GM18508 (cell line): Measurements from ENCODE around the gene AGBL1.

Source experiments
- ATAC-seq: cut with Tn5 transposase; IDR thresholded peaks from one replicate; pipeline ENCODE4 v1.9.1; 2021; ENCODE audit warnings: moderate number of reproducible peaks; ENCODE audit not compliant: insufficient read depth, unreplicated experiment

The AGBL1 gene

DNA sequence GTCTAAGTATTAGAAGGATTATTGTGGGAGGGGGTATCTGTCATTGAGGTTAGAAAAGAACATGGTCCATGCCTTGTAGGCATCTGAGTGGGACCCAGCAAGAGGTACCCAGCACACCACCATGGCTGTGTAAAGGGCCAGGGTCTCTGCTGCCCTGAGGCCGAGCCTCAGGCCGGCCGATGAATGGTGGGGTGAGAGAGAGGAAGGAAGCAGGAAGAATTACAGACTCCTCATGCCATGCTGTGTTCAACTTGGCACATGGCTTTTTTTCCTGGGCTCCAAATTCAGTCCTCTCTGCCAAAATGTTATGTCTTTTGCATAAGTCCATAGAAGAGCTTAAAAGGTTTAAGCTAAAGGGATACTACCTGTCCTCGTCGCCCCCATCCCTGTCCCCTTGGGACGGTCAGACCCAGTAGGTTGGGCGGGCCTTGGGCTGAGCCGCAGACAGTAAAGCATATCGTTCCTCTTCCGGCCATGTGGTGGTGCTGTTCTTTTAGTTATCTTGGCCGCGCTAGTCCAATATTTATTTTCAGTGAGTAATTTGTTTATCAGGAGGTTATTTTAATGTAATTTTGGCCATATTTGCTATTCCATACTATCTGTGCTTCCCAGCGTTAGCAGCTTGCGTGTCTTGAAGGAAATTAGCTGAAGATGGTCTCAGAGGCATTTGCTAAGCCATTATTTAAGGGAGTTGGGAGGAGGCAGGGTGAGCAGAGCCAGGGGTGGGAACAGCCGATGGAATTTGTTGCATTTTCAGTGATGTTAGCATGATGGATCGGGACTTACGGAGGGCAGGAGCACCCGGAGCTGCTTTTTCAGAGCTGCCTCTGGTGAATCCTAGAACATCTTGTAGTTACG is 152.4 kb downstream of the AGBL1 start:
- ATAC-seq: no peak

DNA sequence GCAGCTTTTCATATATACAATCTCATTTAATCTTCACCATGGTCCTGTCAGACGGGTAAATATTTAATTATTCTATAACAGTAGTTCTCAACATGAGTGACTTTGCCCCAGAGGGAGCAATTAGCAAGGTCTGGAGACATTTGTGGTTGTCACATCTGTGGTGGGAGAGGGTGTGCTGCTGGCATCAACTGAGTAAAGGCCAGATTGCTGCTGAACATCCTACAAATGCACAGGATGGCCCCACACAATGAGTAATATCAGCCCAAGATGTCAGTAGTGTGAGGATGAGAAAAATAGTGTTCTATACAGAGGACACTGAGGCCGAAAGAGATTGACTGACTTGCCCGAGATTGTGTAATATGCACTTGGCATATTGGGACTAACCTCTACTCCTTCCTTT is 156.0 kb downstream of the AGBL1 start:
- ATAC-seq: no peak

DNA sequence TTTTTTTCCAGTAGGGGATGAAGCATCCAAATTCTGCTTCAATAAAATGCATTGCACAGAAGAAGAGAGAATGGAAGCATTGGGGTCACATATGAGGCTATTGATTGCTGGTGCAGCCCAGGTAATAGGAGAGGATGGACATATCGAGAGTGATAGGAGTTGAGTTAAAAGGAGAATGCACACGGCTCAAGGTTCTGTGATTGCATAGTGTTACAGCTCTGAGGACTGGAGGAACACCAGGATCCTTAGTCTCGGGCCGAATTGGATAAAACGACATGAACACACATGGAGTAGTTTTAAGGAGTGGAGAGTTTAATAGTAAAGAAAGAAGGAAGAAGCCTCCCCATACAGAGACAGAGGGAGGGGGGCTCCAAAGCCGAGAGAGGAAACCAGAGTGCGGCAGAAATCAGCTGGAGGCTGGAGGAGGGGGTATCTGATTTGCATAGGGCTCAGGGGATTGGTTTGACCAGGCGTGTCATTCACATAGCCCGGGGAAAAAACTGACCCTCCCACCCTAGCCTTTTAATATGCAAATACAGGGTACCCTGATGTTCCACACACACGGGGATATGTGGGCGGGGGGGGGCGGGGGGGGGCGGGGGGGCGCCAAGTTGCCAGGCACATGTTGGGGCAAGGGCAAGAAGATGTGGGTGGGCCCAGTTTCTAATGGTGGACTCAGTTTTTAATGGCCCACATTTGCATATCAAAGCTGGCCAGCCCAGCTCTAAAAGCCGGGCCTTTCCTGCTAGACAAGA is 156.9 kb downstream of the AGBL1 start:
- no peak for ATAC-seq

DNA sequence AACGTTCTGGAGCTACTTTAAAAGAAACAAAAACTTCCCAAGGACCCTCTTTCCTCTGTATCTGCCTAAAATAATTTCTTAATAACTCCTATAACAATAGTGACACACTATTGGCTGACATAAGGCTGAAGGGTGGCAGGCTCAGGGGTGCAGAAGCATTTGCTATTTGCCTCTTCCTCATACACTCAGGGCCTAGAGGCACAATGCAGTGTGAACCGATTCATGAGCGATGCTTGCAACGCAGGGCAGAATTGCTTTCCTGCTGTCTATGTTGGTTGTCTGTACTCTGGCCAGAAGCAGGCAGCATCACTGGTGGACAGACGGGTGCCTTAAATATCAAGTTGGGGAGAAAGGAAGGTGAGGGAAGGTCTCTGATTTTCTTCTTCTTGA is 157.4 kb downstream of the AGBL1 start:
- ATAC-seq: no peak

DNA sequence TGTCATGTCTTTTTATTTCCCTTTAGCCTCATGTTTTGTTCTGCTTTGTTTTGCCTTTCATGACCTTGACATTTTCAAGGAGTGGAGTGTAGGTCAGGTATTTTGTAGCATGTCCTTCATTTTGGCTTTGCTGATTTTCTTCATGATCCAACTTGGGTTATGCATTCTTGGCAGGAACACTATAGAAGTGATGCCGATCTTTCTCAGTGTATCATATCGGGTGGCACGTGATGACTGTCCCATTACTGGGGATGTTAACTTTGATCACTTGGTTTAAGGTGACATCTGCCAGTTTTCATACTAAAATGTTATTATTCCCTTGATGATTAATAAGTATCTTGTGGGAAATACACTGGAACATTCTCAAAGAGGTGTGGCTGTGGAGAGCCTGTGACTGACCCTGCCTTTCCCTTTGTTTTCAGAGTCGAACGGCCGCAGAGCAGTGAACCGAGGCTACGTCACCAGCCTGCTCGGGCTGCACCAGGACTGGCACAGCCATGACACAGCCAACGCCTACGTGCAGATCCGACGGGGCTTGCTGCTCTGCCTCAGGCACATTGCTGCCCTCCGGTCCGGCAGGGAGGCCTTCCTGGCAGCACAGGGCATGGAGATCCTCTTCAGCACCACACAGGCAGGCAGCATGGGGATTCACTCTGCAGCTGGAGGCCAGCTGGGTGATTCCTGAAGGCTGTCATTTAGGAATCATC is 167.7 kb downstream of the AGBL1 start:
- ATAC-seq: no peak

DNA sequence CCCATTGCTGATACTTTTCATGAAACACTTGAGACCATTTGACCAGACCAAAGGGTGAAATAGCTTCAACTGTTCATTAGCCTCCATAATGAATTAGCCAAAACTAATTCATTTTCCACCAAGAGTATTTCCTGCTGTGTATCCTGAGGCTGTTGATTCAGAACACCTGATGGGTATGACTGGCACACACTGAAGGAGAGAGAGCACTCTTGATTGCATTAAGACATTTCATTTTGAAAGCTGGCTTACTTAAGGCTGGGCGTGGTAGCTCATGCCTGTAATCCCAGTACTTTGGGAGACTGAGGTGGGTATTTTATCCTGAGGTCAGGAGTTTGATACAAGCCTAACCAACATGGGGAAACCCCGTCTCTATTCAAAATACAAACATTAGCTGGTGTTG is 175.6 kb downstream of the AGBL1 start:
- no peak for ATAC-seq

DNA sequence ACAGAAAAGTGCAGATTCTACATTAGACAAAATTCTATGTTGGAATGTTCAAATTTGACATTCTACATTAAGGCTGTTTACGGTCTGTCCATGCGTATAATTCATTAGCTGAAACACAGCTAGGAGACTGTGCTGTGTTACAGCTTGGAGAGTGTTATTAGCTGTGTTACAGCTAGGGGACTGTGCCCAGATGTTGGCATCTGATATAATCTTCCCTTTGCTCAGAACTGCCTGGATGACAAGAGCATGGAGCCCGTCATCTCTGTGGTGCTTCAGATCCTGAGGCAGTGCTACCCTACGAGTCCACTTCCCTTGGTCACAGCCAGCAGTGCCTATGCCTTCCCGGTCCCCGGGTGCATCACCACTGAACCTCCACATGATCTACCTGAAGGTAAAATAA is 177.0 kb downstream of the AGBL1 start:
- ATAC-seq: no peak

DNA sequence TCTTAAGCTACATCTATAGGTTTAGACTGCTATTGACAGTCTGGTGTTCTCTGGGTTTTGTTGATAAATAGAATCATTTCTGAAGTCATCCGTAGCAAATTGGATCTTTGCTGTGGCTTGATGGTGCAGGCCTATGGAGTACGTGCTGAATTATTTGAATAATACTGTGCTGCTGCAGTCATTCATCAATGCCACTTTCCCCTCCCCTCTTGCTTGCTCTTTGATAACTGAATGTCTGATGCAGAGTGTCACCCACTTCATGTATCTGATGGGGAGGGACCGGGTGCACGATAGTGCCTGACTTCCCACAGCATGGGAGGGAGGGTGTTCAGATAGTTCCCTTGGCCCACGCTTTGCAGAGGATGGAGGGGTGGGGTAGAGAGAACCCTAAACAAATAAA is 179.9 kb downstream of the AGBL1 start:
- no peak for ATAC-seq

DNA sequence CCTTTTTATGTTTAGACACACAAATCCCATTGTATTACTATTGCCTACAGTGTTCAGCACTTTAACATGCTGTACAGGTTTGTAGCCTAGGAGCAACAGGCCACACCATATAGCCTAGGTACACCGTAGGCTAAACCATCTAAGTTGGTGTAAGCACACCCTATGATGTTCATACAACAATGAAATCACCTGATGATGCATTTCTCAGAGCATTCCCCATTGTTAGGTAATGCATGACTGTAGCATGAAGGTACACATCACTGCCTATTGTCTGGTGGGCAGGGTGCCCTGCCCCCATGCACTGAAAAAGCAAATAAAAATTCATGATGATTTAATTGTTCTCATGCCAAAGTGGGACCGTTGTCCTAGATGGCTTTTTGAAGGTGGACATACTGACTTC is 183.6 kb downstream of the AGBL1 start:
- ATAC-seq: no peak

DNA sequence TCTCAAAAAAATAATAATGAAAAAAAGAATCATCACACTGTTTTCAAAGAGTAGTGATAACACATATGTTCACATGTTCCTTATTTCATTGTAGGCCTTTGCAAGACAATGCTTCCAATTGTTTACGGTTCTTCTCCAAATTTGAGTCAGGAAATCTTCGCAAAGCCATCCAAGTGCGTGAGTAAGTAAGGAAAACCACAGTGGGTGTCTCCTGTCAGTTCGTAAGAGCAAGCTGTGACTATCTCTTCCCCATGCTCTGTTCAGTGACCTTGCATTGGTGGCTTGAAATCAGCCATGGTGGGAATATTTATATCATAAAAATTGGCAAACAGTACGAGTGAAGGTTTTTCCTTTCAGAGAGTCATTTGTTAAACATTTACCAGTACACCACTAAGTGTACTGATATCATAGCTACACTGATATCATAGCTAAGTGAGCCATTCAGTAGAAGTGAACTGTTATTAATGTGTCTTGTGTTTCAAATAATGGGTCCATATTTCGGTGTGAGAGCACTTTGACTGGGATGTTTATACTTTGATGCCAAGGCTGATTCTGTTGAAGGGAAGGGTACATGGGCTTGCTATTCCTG is 187.3 kb downstream of the AGBL1 start:
- no peak for ATAC-seq

DNA sequence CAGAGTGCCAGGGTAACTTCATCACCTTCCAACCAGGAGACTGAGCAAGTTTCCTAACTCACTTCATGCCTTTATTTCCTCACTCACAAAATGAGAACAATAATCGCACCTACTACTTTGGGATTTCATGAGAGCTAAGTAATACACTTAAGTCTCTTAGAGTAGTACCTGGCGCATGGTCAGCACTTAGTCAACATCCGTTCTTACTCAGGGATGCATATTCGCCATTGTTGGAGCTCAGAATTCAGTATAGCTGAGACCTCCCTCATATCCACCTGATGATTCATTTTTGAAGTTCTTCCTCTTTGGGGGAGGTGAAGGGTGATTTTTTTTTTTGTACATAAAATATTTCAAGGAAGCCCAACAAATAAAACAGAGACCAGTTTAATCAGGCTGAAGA is 188.2 kb downstream of the AGBL1 start:
- ATAC-seq: no peak

DNA sequence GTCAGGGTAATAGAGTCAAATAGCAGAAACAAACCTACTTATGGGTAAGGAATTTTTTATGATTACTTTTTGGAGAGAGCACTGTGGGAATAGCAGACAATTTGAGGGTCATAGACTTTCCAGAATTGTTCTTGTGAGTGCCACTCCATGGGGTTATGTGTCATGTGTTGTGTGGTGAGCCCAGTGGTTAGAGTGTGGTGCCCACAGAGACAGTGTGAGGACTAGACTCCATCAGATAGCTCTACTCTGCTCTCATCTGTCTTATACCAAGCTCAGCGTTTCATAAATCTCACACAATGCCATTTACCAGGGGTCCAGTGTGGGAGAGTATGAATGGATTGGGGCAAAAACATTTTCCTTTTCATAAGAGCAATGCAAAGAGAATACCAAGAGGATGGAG is 188.9 kb downstream of the AGBL1 start:
- ATAC-seq: no peak

DNA sequence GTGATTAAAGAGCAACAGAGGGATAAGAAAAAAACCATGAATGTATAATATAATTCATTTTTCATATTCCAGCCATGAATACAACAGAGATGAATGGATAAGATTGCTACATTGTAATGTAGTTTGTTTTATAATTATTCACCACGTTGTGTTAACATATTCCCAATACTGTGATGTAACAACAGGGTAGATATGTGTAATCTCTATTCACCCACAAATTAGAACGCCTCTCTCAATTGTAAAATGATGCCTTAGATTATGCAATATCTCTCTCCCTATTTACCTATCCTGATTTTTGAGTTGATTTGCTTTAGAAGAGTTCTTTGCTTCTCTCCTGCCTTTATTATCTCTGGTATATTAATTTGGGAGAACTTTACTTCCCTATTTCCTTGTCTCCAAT is 193.6 kb downstream of the AGBL1 start:
- no peak for ATAC-seq

DNA sequence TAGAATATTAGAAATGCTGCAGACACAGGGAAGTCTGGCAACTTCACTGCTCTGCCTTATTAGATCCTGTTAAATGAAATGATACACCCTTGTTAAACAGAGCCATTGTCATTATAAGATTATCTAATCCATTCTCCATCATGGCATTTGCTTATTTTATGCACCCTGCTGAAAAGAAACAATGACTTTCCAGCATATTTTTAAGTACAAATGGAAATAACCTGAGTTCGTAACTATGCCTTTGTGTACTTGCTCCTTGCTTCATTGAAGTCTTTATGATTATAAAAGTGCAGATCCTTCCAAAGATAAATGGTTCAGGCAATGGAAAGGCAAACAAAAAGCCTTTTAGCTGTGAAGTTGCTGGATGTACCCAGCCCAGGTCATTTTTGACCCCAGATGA is 195.7 kb downstream of the AGBL1 start:
- ATAC-seq: no peak

DNA sequence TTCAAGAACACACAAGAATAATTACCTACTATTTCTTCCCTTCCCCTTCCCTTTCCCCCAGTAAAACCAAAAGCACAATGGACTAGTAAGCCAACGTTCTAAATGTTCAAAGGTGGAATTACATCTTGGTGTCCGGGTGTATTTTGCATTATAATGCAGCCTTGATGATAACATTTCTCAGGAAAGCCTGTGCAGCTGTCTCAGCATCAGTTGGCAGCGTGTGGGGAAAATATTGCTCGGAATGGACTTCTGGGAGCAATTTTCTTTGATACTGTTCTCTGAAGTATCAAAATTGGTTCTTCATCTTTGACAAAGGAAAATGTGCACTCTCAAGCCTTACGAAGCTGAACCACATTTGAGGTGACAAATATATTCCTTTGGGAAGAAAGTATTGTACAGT is 198.9 kb downstream of the AGBL1 start:
- ATAC-seq: no peak

DNA sequence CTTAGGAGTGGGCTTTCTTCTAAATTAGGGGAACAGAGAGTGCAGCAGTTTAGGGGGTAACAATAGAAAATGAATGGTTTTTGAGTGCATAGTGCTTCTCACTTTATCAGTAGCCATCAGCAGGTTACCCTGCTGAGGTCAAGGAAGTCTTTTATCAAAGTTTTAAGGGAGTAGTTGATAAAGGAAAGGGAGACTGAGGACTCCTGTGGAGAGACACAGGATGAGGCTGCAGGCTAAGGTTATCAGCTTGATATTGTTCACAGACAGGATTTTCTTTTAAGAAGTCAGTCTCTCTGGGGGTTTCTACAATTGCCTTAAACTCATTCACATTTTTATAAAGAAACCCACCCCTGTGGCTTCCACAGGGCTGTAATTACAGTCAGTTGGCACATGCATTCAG is 205.0 kb downstream of the AGBL1 start:
- no peak for ATAC-seq

DNA sequence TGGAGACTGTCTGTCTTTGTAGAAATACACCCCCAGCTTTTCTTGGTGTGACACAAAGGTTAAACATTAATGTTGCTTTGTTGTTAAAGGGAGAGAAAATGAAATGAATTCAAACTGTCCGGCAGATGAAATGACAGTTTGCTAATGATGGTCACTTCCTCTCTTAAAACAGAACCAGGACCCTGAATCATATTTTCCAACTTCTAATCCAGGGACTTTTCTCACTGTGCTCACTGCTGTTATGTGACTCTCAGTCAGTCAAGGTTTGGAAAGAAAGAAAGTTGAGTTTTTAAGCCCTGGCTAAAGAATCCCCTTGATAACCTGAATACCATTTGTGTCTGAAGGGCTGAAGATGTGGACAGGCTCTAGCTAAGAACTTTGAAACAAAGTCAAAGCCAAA is 215.8 kb downstream of the AGBL1 start:
- ATAC-seq: no peak

DNA sequence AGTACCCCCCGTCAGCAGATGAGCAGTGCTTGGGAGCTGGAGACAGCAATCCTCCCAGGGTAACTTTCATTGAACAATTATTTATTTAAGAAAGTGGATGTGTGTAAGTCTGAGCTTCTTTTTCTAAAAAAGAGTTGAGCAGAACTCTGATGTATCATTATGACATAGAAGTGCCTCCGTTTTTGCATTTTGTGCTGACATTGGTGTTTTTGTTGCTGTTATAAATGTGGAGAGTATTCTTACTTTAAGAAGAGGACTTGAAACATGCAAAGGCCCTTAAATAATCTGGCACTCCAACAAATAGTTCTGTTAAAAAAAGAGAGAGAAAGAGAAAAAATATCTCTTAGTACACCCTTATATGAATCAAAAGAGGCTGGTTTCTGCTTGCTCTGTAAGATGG is 217.1 kb downstream of the AGBL1 start:
- no peak for ATAC-seq

DNA sequence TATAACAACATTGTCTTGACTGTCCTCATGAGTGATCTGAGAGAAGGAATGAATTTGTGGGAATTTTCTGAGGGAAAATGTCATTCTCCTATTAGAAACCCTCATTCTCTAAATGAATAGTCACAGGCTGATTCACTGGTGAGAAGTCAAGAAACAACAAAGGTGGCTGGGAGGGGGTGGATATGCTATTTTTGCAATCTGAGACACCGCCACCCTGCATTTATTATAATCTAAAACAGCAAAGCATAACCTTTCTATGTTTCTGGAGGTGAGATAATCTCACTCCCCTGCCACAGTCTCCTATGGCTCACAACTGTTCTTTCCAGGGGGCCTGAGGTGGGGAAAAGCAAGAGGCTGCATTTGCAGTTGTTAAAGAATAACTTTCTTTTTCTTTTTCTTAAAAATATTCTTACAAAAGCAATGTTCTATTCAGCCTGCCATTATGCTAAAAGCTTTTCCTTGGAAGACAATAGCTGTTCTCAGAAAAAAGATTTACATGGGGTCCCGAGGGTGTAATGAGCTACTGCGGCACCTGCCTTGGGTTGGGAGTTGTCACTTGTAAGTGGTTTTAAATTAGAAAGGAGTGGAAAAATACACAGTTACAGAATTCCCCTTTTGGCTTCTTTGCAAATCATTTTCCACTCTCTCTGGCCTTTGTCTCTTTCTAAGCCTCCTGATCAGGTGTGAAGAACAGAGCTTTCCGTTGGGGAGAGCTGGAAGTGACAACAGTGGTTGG is 220.9 kb downstream of the AGBL1 start:
- ATAC-seq: no peak

DNA sequence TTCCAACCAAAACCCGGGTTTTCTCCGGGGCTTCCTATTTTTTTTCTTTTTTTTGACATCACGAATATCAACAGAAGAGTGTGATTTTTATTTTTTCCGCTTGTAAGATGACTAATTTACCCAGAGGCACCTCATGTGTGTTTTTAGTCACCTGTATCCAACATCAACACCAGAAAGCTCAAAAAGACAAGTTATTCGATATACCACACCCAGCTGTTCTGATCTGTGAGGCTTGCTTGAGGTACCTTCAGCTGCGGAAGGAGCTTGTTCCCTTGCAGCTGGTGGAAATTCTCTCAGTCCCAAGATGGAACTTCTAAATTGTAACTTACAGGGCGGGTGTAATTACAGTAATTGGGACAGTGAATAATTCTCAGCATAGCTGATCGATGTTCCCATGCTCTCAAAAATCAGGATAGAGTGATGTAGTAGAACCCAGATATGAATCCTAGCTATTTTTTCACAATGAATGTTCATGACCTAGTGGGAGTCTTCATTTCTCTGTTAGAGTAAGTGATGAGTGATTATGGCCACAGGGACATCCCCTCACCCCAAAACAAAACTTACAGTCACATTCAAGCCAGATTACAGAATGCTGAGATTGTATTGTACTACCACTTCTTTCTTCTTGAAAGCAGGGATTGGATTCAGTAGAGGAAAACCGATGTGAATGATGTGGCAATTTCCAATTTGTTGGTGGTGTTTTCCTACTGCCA is 232.1 kb downstream of the AGBL1 start:
- ATAC-seq: no peak
